GM12878 (cell line): ENCODE measurements around the gene LMAN1L. TPM values are rescaled to one million over a fixed set of nuclear protein-coding genes. Genes with fewer than 3 reads are reported as not detected.

Source experiments
- ATAC-seq: fragments of 200-7000 bp; cut with Tn5 transposase; 3 replicates; pipeline ENCODE4 v1.9.1; 2020; ENCODE audit warnings: mild to moderate bottlenecking, moderate library complexity
- BruUV-seq: library from RNA; stranded (reverse); fragments of 400-500 nt; replicated peaks from 2 replicates; lab custom pipeline; 2021; lab: Mats Ljungman, UMichigan
- CTCF ChIA-PET: fragments of 300-600 bp; sonication (Branson Sonifier 250); formaldehyde crosslinking; extraction: SDS; loops from one replicate; lab custom pipeline; 2021; ENCODE audit warnings: inconsistent platforms; lab: Yijun Ruan, JAX
- POLR2A ChIA-PET: fragments of 350-600 bp; formaldehyde crosslinking; extraction: SDS; loops from one replicate; lab custom pipeline; 2021; ENCODE audit warnings: inconsistent platforms; lab: Charles Lee
- RAD21 ChIA-PET: fragments of 300-600 bp; sonication (Branson Sonifier 250); formaldehyde crosslinking; loops from one replicate; lab custom pipeline; 2023; ENCODE audit warnings: antibody characterized with exemption; ENCODE audit not compliant: unreplicated experiment; lab: Charles Lee
- SMC1A ChIA-PET: fragments of 300-600 bp; sonication (Branson Sonifier 250); formaldehyde crosslinking; loops from one replicate; lab custom pipeline; 2023; ENCODE audit not compliant: unreplicated experiment, uncharacterized antibody; lab: Charles Lee
- DNase-seq: peaks from one replicate; pipeline ENCODE4 v3.0.0-alpha.2; 2011; ENCODE audit warnings: low read depth, low spot score
- FAIRE-seq: peaks from 3 replicates; lab custom pipeline; 2011; peaks lifted over from hg19 to GRCh38; lab: Jason Lieb, UNC
- H2AFZ ChIP-seq: 2 replicates; pipeline ENCODE4 v1.6.0; 2011; ENCODE audit warnings: low read depth, low read length, control low read depth; ENCODE audit not compliant: control insufficient read depth
- H3K27ac ChIP-seq: 2 replicates; pipeline ENCODE4 v1.5.1; 2011; ENCODE audit warnings: control low read depth; ENCODE audit not compliant: control insufficient read depth, insufficient read depth
- H3K27me3 ChIP-seq, 2 experiments: replicated peaks in 1 of 2; 2 replicates each; pipeline versions ENCODE4 v1.6.0 to v1.6.1; 2011; ENCODE audit warnings: low read length in 1 of 2; ENCODE audit not compliant: control insufficient read depth in 2 of 2, insufficient read depth in 2 of 2
- H3K36me3 ChIP-seq, 2 experiments: 2 replicates each; pipeline ENCODE4 v1.5.1; 2011; ENCODE audit warnings: low read length in 1 of 2; ENCODE audit not compliant: control insufficient read depth in 2 of 2, insufficient read depth in 2 of 2
- H3K4me1 ChIP-seq: 2 replicates; pipeline ENCODE4 v1.6.1; 2011; ENCODE audit warnings: mild to moderate bottlenecking, low read length, moderate library complexity, mixed read lengths; ENCODE audit not compliant: control insufficient read depth, insufficient read depth
- H3K4me2 ChIP-seq: 2 replicates; pipeline ENCODE4 v1.6.0; 2011; ENCODE audit warnings: control low read depth; ENCODE audit not compliant: control insufficient read depth, insufficient read depth
- H3K4me3 ChIP-seq: fragments of 200-600 bp; sonication (generic); 2 replicates; pipeline ENCODE4 v1.5.1; 2016
- H3K79me2 ChIP-seq: 2 replicates; pipeline ENCODE4 v1.6.0; 2011; ENCODE audit warnings: low read length; ENCODE audit not compliant: control insufficient read depth, insufficient read depth
- H3K9ac ChIP-seq: 2 replicates; pipeline ENCODE4 v1.8.0; 2011; ENCODE audit warnings: low read length, control low read depth, mixed read lengths; ENCODE audit not compliant: control insufficient read depth, insufficient read depth
- H3K9me3 ChIP-seq: replicated peaks from 3 replicates; pipeline ENCODE4 v1.5.1; 2011; ENCODE audit warnings: mild to moderate bottlenecking, low read length; ENCODE audit not compliant: control insufficient read depth, insufficient read depth
- H4K20me1 ChIP-seq: 2 replicates; pipeline ENCODE4 v1.6.0; 2011; ENCODE audit not compliant: control insufficient read depth, insufficient read depth
- BACH1 ChIP-seq: fragments of 450-650 bp; IDR thresholded peaks from 2 replicates; pipeline ENCODE4 v1.6.1; 2017; ENCODE audit warnings: mild to moderate bottlenecking, borderline replicate concordance
- BHLHE40 ChIP-seq, 2 experiments: fragments of 450-650 bp in 1 of 2; IDR thresholded peaks; 2 replicates each; pipeline ENCODE4 v1.6.1; 2011 to 2017; ENCODE audit warnings: low read depth in 2 of 2, borderline replicate concordance in 1 of 2, improper control_type of control experiment in 1 of 2, low read length in 1 of 2, mild to moderate bottlenecking in 1 of 2
- BRCA1 ChIP-seq: IDR thresholded peaks from 2 replicates; pipeline ENCODE4 v1.6.1; 2011; ENCODE audit warnings: low read depth, low read length, improper control_type of control experiment
- CBFB ChIP-seq: IDR thresholded peaks from 2 replicates; pipeline ENCODE4 v1.6.1; 2016; ENCODE audit warnings: antibody characterized with exemption, low read depth
- CBX5 ChIP-seq: sonication (generic); IDR thresholded peaks from 2 replicates; pipeline ENCODE4 v1.6.1; 2016; ENCODE audit warnings: low read depth, moderate library complexity, mild to moderate bottlenecking, inconsistent platforms
- CHD4 ChIP-seq: fragments of 200-600 bp; sonication (generic); IDR thresholded peaks from 2 replicates; pipeline ENCODE4 v1.6.1; 2016; ENCODE audit warnings: mild to moderate bottlenecking
- FOXM1 ChIP-seq: IDR thresholded peaks from 2 replicates; pipeline ENCODE4 v1.6.1; 2012; ENCODE audit warnings: low read depth, mild to moderate bottlenecking, inconsistent platforms, low read length, moderate library complexity
- KLF5 ChIP-seq: fragments of 450-650 bp; IDR thresholded peaks from 2 replicates; pipeline ENCODE4 v1.6.1; 2014; ENCODE audit warnings: mild to moderate bottlenecking; ENCODE audit not compliant: partially characterized antibody
- LARP7 ChIP-seq: fragments of 450-650 bp; IDR thresholded peaks from 2 replicates; pipeline ENCODE4 v1.6.1; 2017; ENCODE audit warnings: mild to moderate bottlenecking
- MLLT1 ChIP-seq: fragments of 450-650 bp; IDR thresholded peaks from 2 replicates; pipeline ENCODE4 v1.6.1; 2016; ENCODE audit warnings: mild to moderate bottlenecking
- MXI1 ChIP-seq: fragments of 150-350 bp; IDR thresholded peaks from 2 replicates; pipeline ENCODE4 v1.6.1; 2011; ENCODE audit warnings: low read depth, mild to moderate bottlenecking, inconsistent platforms, low read length, improper control_type of control experiment
- NFIC ChIP-seq: IDR thresholded peaks from 2 replicates; pipeline ENCODE4 v1.6.1; 2012; ENCODE audit warnings: low read depth, mild to moderate bottlenecking, inconsistent platforms, low read length, moderate library complexity
- PKNOX1 ChIP-seq: fragments of 450-650 bp; IDR thresholded peaks from 2 replicates; pipeline ENCODE4 v1.6.1; 2016; ENCODE audit warnings: mild to moderate bottlenecking
- POLR2A ChIP-seq: IDR thresholded peaks from 2 replicates; pipeline ENCODE4 v1.6.1; 2011; ENCODE audit warnings: low read depth, mild to moderate bottlenecking, low read length
- POLR2AphosphoS2 ChIP-seq: IDR thresholded peaks from 2 replicates; pipeline ENCODE4 v1.6.1; 2011; ENCODE audit warnings: low read depth, mild to moderate bottlenecking, low read length, improper control_type of control experiment, moderate library complexity
- POLR2AphosphoS5 ChIP-seq: IDR thresholded peaks from 2 replicates; pipeline ENCODE4 v1.6.1; 2011; ENCODE audit warnings: mild to moderate bottlenecking, low read length, inconsistent platforms
- RCOR1 ChIP-seq: conservative IDR thresholded peaks from 2 replicates; pipeline ENCODE4 v1.6.1; 2012; ENCODE audit warnings: low read depth, low read length, improper control_type of control experiment
- SRF ChIP-seq, 2 experiments: IDR thresholded peaks; 2 replicates each; pipeline ENCODE4 v1.6.1; 2011; ENCODE audit warnings: low read depth in 2 of 2, low read length in 2 of 2, mild to moderate bottlenecking in 1 of 2, moderate library complexity in 1 of 2
- ZNF384 ChIP-seq: IDR thresholded peaks from 2 replicates; pipeline ENCODE4 v1.6.1; 2012; ENCODE audit warnings: low read depth, mild to moderate bottlenecking, low read length, improper control_type of control experiment, borderline replicate concordance
- WGBS: methylation state at CpG from one replicate; pipeline ENCODE4 v1.1.6; 2016; ENCODE audit warnings: low lambda C conversion rate; ENCODE audit not compliant: insufficient replicate concordance, insufficient coverage; ENCODE audit errors: missing lambda C conversion rate; 5-methylcytosine and 5-hydroxymethylcytosine counted together
- in situ Hi-C: fragments of 300-500 bp; cut with MboI; formaldehyde crosslinking; loops from 9 replicates; pipeline ENCODE4 v1.14.3; 2018; ENCODE audit warnings: mixed read lengths
- intact Hi-C: fragments of 100-400 bp; cut with micrococcal nuclease; formaldehyde crosslinking; loops from one replicate; pipeline ENCODE4 v1.14.2; 2022; ENCODE audit not compliant: unreplicated experiment
- polyA plus RNA-seq, 11 experiments: library from polyadenylated mRNA; depleted of rRNA in 4 of 11; unstranded in 6 of 11; stranded (reverse) in 5 of 11; fragments of >200 nt; fragmentation: Nextera tagmentation in 4 of 11; fragmentation: Illumina TruSeq in 1 of 11; extraction: Ambion mirVana in 4 of 11; extraction: Trizol in 1 of 11; gene quantifications; 1 replicate in 1 of 11; 2 replicates in 10 of 11; pipeline versions ENCODE4 v1.2.1 to v1.2.3, GENCODE V29; 2011 to 2016; ENCODE audit warnings: inconsistent platforms in 2 of 11, missing spikeins in 2 of 11, low read depth in 1 of 11
- total RNA-seq, 4 experiments: library from RNA; depleted of rRNA in 3 of 4; stranded (reverse); fragments of >200 nt in 3 of 4; fragmentation: Illumina TruSeq in 1 of 4; extraction: Trizol in 1 of 4; gene quantifications; 2 replicates each; pipeline versions ENCODE4 v1.2.1 to v1.2.3, GENCODE V29; 2013 to 2021

The LMAN1L gene
- total and polyA plus RNA-seq, 10 of the 15 experiments (the other 5 are each of a cell fraction or from before 2014, with no cell fraction given): not detected

- no peaks in the 10 kb centered on the region for H4K20me1 ChIP-seq
- RAD21 ChIA-PET: interaction anchor here (22.9 to 25.2 kb wide), 2 partner anchors 5 to 6 kb away, joined by 1186 read pairs; partner anchors contain the start of gene CSK
- peak overlapping the region; percentile 73 for H3K4me2 ChIP-seq
- 0 out of 3 replicates have a peak, but pooled peaks have one; percentile 2 for ATAC-seq
- SMC1A ChIA-PET: interaction anchor here (1.5 to 17.6 kb wide), 8 partner anchors 8 to 385 kb away, joined by 3 to 811 read pairs (median 42); partner anchors contain the start of gene CSK
- no peak overlapping the region for H2AFZ ChIP-seq
- no peak for DNase-seq
- POLR2A ChIA-PET: interaction anchor here (0.6 to 17.5 kb wide), 14 partner anchors 4 to 238 kb away, joined by 3 to 602 read pairs (median 4); partner anchors contain the start of genes CSK, FAM219B and PPCDC
- H3K27ac ChIP-seq: peak overlapping the region; percentile 96
- no peaks in the 10 kb centered on the region for H3K27me3 ChIP-seq
- peak overlapping the region; percentile 82 for H3K9ac ChIP-seq
- no peaks in the 10 kb centered on the region for H3K9me3 ChIP-seq
- intact Hi-C loops: loop anchor here (2.0 to 5.0 kb wide), 2 partner anchors 243 to 389 kb away; partner anchors contain the start of gene ARID3B
- peaks cover 92% of the 10 kb centered on the region for H3K79me2 ChIP-seq
- no peaks in the 10 kb centered on the region; a peak in 3 of 4 replicates for H3K36me3 ChIP-seq
- CTCF ChIA-PET: interaction anchor here (2.0 to 25.9 kb wide), 6 partner anchors 4 to 165 kb away, joined by 8 to 1288 read pairs (median 66); partner anchors contain the start of gene CSK
- peak overlapping the region; percentile 94 for H3K4me3 ChIP-seq
- in situ Hi-C loops: no loop called here
- H3K4me1 ChIP-seq: peaks cover 50% of the 10 kb centered on the region
- under 1% methylated on average over 13 of the region's 13 CpGs for WGBS
- no peak for FAIRE-seq
- no TSS peak for BruUV-seq
- TF ChIP-seq POLR2AphosphoS2: 0 out of 2 replicates have a peak, but pooled peaks have one; percentile 63
- TF ChIP-seq BRCA1: no peak
- TF ChIP-seq CBX5: no peak
- no peak for TF ChIP-seq RCOR1
- TF ChIP-seq CHD4: no peak
- peak; percentile 36; the same call in 1 of the 2 replicates for TF ChIP-seq PKNOX1
- TF ChIP-seq MLLT1: peak; percentile 30; the same call in 1 of the 2 replicates
- TF ChIP-seq BACH1: no peak
- TF ChIP-seq BHLHE40 (IDR thresholded peaks at IDR 0.05; ENCODE audit: borderline replicate concordance in 1 of 2, low read depth in 2 of 2, low read length in 1 of 2): no peak; a peak in 1 of 4 replicates
- TF ChIP-seq MXI1: 0 out of 2 replicates have a peak, but pooled peaks have one; percentile 48
- no peak for TF ChIP-seq FOXM1
- TF ChIP-seq KLF5: no peak
- TF ChIP-seq POLR2A: peak; percentile 27; the same call in 1 of the 2 replicates
- TF ChIP-seq CBFB: no peak
- no peak for TF ChIP-seq NFIC
- peak; percentile 90 for TF ChIP-seq ZNF384
- TF ChIP-seq POLR2AphosphoS5: peak; percentile 32; the same call in 1 of the 2 replicates
- no peak for TF ChIP-seq SRF (IDR thresholded peaks at IDR 0.05; ENCODE audit: low read depth in 2 of 2, low read length in 2 of 2)
- 0 out of 2 replicates have a peak, but pooled peaks have one; percentile 30 for TF ChIP-seq LARP7
Measured at GRCh38 chr15:74785194-74786032, 27.2 kb upstream of the LMAN1L start.
